ENCODE data around the gene LRRC42.

The LRRC42 gene

DNA sequence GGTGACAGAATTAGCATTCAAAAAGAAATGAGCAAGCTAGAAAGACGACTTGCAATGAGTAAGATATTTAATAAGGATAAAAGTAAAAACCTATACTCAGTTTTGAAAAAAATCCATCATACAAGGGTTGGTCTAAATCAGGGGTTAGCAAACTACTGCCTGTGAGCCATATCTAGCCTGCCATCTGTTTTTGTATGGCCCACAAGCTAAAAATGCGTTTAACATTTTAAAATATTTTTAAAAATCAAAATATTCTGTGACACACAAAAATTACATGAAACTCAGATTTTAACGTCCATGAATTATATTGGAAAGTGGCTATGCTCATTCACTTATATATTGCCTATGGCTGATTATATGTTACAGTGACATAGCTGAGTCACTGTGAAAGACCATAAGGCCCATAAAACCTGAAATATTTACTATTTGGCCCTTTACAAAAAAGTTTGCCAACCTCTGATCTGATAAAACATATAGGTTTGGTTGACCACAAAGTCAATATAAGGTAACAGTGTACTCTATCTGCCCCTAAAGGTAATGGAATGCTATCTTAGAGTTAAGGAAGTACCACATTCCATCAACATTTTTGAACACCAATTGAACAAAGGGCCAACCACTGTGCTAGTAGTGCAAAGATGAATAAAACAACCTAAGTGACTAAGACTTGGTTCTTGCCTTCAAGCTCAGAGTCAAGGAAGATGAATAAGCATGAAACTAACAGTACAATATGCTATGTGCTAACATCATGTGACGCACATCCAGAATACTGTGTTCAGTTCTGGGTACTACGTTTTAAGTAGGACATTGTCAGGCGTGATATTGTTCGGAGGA is 3.8 kb upstream of the LRRC42 start:
- DNase-seq, result no peak

DNA sequence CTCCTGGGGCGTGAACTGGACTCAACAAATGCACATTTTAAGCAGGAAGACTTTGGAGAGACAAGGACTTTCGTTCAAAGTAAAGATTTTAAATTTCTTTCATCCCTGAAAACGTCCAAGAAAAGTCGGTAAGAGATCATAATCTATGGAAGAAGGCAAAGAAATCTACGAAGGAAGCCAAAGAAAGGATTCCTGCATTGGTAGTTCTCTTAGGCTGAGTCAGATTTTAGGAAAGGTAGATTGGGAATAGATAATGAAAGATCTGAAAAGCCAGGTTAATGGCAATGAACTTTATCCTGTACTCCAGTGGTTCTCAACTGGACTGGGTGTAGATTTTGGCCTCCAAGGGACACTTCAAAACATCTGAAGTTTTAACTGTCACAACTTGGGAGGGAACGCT is 3.1 kb upstream of the LRRC42 start:
- no peak for DNase-seq

DNA sequence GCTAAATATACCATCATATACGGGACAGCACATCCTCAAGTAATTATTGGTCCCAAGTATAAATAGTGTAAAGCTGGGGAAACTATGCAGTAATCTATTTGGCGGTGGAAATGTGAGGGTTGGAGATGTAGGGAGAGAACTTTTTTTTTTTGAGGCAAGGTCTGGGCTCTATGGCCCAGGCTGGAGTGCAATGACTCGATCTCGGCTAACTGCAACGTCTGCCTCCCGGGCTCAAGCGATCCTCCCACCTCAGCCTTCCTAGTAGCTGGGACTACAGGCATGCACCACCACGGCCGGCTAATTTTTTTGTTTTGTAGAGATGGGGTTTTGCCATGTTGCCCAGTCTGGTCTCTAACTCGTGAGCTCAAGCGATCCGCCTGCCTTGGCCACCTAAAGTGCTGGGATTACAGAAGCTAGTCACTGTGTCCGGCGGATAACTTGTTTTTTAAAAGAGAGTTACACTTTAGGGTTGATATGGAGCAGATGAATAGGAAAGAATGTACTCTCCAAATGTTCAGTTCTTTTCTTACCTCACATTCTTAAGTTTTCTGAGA is 2.6 kb upstream of the LRRC42 start:
- DNase-seq, result no peak

DNA sequence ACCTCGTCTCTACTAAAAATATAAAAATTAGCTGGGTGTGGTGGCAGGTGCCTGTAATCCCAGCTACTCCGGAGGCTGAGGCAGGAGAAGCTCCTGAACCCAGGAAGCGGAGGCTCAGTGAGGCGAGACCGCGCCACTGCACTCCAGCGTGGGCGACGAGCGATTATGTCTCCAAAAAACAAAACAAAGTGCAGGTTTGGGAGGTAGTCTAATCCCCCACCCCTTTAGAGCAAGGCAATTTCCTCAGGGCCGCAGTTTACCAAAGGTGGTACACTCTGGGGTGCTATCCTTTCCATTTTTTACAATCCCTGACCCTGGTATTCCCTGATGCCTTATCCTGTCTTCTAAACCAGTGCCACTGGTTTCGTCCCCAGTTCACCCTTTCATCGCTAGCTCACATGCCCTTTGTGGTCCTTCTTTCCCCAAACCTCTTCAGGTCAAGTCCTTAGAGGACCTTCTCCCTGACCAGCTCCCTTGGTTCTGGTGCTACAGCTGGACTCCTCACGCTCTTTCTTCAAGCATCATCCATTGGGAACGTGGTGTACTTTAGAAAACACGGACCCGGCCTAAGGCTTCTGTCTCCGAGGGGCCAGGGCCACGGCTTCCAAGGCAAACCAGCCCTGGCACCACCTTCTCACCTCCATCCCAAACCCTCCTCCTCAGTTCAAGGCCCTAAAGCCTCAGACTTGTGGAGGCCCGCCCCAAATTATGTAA is 1.5 kb upstream of the LRRC42 start:
- DNase-seq, result no peak

DNA sequence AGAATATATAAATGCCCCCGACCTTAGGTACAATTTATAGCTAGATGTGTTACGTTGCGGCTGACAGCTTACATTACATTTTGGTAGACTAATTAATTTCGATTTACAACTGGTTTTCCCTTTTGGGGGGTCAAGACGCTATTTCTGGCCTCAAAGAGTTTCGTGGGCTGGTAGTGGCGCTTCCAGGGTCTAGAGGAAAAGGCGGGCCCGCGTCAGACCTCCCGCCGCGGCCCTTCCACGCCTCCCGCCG is 1.0 kb upstream of the LRRC42 start:
- DNase-seq, result no peak

DNA sequence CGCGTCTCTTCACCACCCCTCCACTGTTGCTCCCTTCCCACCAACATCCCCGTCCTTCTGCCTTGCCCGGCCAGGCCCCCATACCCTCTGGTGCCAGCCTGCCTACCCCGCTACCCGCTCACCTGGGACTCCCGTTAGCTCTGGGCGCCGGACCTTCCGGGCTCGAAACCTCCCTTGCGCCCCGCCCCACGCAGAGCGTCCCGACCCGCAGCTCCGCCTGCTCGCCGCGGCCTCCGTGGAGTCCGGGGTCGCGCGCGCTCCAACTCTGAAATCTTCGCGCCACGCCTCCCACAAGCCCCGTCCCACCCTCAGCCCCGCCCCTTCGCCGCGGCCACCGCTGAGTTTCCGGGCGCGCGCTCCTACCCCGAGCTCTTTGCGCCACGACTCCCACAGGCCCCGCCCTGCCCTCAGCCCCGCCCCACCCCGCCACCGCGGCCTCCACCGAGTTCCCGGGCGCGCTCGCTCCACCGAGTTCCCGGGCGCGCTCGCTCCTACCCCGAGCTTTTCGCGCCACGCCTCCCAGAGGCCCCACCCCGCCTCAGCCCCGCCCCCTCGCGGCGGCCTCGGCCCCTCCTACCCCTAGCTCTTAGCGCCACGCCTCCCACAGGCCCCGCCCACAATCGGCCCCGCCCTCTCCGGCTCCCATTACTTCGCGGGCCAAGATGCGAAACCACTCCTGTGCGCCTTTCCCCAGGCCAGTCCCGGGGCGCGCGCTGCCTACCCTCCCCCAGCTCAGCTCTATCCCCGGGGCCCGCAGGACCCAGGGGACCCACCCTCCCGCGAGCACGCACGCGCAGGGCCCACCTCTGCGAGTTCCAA is 508 bp upstream of the LRRC42 start, which contains the start of gene IFT25:
Gene IFT25, minus strand, starts transcription at position 267 of the 819 bp plus-strand sequence. CDS start 5,617 bp downstream, outside the sequence.
- peak; percentile 94 for DNase-seq

DNA sequence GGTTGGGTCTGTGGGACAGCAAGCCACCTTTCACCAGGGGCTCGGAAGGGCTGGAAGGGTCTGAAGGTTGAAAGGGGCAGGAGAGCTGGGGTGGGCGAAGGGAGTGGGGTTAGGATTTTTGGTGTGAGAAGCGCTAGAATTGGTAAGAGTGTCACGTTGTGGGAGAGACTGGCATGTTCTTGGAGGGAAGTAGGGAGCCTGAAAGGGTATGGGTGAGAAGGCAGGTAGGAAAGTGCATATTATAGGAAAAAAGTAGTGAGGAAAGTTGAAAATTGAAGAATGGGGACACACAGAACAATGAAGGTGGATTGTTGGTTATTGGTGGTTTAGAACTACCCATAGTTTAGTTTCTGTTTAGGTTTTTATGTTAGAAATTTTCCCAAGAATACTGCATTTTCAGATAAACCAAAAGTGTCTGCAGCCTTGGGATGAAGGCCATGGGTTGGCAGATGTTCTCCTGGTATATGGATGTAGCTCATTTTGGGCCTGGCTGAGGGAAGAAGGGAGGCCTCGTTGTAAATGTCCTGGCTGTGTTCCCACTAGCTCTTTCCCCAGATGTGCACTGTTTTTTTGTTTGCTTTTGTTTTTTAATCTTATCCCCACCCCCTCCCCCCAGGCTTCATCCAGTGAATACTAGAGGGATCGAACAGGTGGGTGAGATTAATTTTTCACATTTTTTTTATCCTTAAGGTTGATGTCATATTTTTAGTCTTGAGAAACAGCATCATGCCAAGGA is 1.2 kb downstream of the LRRC42 start:
- DNase-seq, result no peak

DNA sequence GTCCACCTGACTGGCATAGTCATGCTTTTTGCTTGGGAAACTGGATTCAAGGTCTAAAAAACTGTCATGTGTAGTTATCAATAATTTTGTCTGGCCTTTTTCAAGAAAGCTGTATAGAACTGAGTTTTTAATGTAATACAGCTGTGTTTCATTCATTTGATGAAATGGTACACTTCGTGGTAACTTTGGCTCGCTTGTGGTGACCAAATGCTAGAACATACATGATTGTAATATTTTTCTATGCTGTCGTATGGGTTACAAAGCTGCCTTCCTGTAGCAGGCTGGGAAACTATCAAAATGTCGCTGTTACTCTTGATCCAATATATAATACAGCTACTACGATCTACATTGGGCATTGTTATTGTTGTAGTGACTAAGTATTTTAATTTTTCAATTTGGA is 2.1 kb downstream of the LRRC42 start:
- no peak for DNase-seq

DNA sequence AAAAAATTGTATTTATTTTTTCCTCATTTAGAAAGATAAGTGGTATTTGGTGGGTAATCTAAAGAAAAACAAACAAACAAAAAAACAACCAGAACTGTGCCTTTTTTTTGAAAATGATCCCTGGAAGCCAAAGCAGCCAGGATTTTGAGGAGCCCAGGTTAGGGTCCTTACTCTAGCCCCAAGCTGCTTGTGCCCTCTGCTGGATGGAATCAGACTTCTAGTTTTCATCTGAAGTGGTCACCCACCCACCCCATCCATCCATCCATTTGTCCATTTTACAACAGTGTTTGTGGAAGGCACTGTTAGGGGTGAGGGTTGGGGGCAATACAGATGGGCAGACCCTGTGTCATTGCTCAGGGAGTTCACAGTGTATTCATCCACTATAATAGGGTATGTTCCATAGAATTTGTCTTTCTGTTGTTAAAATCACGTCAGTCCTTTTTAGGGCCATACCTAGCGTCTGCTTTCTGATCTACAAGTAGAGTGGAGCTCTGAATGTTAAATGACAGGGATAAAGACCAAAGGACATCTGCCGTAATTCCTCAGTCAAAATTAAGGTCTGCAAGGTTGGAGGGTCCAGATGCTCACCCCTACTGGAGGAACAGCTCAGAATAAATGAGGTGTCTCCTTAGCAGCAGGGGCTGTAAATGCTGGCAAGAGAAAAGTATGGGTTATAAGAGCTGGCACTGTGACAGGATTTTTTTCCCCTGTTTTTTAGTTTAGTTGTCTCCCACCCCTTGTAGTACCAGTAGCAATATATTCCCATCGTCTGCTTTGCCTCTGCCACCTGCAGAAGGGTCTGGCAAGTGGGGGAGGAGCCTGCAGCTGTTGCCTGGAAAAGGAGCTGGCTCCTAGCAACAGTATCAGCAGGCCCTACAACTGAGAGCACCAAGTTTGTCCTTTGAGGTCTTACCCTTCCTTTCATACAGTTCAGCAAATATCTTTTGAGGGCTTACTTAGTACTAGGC is 3.2 kb downstream of the LRRC42 start:
- peak; percentile 53 for DNase-seq

DNA sequence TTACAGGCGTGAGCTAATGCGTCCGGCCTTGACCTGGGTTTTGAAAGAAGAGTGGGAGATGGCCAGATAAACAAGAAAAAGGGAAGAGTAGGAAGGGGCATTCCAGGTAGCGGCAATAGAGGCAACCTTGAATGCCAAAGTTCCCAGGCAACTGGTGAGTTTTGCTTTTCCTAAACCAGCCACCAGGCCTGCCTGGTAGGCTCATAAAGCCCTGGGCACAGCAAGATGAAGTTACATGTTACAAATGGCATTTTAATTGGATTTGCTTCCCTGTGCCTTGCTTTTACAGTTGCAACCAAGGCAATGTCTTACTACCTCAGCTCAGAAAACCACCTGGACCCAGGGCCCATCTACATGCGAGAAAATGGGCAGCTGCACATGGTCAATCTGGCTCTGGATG is 5.5 kb downstream of the LRRC42 start:
- no peak for DNase-seq

DNA sequence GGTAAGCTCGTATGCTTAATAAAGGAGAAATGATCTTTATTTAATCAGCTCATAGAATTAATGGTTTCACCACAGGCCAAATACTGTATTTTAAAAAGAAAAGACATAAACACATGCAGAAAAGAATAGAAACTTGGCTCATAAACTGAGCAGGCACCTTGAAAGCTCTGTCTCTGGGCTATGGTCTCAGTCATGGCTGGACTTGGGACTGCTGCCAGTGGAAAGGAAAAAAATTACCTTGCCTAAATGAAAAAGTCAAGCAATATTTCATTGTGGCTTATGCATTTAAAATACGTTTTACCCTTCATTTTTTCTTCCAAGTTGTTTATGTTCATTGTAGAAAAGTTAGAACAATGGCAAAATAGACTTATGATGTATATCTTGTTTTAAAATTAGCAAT is 8.0 kb downstream of the LRRC42 start:
- no peak for DNase-seq

DNA sequence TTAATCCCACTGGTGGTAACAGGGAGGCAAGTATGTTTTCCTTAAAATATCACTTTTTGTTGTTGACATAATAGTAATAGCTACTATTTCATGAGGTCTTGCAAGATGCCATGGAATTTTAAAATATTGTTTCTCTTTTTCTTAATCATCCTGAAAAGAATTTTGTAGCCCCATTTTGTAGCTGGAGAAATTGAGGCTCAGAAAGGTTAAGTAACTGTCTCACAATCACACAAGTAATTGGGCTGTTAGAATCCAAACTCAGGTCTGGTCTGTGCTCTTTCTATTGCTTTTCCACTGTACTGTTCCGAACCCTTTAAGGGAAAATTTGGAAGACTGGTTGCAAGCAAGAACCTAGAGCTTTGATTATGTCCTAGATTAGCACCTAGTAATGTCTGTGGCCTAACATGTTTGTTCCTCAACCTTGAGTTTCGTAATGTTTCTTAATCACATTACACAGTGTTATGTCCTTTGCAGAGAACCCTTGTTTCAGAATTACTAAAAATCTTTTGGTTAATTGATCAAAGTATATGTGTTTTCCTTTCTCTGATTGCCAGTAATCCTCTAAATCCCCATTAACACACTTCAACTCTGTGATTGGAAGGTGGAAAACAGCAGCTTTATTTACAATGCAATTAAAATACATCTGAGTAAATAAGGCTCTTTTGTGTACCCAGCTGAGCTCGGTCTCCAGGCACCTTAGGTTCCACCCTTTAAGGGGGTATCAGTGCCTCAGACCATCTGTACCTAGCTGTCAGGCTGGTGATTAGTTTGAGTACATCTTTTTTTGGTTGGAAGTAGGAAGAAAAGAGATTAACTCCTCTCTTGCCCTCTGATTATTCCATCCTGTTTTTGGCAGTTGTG is 10.4 kb downstream of the LRRC42 start:
- DNase-seq, result peak; percentile 98

DNA sequence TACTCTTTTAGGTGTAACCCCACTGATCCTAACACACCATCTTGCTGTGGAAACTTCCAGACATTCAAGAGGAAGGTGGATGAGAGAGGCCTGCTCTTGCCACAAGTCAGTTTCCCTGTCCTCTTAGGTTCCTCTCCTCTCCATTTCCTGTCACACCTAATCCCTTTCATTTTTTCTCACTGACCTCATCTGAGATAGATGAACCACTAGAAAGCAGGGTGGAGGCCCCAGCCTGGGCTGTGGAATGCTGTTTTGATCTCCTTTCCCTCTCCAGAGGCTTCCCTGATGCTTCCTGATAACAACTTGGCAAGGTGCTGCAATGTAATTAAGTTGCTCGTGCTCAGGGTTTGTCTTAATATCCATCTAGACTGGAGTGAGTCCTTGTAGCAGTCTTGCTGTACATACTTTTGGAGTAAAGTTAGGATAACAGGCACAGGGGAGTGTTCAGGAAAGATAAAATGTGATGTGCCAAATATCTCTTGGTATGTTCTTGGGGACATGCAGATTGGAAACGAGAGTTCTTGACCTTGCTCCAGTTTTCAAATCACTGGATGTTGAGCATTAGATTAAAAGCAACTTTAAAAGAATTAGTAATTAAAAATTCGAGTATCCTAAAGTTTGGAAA is 11.2 kb downstream of the LRRC42 start:
- peak; percentile 95 for DNase-seq

DNA sequence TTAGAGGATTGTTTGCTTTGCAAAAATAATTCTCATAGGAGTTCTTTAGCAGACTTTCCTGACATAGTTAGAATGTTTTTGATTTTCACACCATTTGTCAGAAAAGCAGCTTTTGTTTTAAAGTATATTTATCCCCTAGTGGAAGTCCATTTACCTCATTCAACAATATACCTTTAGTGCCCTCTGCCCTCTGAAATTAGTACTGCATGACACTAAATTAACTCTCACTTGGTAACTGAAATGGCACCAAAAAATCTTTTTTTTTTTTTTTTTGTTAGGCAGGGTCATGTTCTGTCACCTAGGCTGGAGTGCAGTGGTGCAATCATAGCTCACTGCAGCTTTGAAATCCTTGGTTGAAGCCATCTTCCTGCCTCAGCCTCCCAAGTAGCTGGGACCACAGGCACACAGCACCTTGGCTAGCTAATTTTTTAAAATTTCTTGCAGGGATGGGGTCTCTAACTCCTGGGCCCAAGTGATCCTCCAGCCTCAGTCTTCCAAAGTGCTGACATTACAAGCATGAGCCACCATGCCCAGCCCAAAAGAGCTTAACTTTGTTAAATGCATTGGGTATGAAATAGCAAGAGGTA is 13.6 kb downstream of the LRRC42 start:
- peak; percentile 68 for DNase-seq

DNA sequence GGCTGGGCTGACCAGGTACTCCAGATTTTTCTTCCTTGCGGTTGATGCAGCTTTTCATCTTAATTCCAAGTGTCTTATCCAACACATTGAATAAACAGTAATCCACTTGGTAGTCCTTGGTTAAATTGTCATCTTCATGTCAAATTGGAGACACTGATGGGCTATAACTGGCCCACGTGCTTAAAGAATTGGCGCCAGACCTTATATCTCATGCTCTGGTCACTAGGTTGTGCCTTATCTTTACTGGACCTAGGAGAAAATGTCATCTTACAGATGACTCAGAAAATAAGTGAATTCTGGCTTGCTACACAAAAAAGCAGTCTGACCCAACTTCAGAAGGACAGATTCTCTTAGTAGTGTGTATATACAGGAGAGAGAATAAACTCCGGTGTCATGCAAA is 16.2 kb downstream of the LRRC42 start:
- no peak for DNase-seq

DNA sequence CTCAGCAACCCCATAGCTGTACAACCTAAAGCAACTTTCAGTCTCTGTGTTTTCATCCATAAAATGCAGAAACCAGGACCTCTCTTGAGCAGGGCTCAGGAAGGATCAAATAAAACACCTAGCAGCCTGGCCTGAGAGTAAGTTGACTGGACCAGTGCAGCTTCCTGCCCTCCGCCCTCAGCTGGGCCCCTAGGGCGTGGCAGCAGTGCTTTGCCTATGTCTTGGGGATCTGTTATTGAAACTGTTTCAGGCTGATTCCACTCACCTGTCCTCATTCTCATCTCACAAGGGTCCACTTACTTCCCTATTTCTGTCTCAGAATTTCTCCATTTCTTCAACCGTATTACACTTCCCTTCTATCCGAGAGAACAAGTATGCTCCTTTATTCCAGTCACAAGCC is 17.3 kb downstream of the LRRC42 start:
- DNase-seq, result no peak

DNA sequence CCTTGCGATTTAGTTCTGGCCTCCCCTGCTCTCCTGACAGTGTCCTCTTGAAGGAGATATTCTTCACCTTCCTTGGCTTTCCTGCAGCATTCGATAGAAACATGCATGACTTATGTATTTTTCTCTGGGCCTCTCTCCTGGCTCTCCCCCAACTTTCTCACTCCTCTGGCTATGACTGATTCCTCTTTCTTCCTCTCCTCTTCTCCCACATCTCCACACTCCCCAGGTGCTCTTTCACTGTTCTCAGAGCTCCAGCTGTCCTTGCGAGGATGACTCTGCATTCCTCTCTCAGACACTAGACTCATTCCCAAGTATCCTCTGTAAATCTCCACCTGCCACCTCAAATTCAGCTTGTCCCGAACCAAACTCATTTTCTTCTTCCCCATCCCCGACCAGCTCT is 18.0 kb downstream of the LRRC42 start:
- DNase-seq, result no peak

DNA sequence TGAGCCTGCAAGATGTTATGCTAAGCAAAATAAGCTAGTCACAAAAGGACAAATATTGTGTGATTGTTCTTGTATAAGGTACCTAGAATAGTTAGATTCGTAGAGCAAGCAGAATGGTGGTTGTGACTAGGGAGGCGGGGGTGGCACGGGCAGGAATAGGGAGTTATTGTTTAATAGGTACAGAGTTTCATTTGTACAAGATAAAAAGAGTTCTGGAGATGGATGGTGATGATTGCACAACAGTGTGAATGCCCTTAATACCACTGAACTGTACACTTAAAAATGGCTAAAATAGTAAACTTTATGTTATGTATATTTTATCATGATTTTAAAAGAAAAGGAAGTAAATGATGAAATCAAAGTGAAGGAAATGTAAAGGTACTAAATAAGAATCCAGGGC is 20.6 kb downstream of the LRRC42 start:
- no peak for DNase-seq

DNA sequence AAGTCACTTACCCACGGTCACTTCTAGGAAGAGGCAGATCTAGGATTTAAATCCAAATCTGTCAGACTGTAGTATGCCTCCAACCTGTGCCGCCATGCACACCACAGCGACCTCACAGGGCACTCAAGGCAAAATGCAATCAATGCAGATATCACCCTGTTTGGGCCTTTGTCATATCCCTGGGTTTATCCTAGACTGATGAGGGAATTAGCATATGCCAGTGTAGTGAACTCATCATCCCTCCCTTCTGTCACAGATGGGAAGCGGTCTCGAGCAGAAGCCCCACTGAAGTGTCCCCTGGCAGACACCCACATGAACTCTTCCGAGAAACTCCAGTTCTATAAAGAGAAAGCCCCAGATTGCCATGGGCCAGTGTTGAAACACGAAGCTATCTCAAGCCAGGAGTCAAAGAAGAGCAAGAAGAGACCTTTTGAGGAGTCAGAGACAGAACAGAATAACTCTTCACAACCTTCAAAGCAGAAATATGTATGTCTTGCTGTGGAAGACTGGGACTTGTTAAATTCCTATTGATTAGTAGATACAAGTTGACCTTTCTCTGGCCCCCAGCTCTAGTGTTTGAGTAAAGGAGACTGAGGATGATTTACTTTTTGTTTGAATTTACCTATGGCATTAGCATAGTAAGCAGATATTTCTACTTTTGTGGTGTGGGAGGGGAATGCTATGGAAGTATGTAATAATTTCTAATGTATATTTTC is 21.4 kb downstream of the LRRC42 start:
- no peak for DNase-seq

Measured in NCI-H2029 treated with DMSO at 0.1 percent for 48 hours (cell line).